GM21367 (cell line): ENCODE results near the gene LCT.
"Not testable (repeated sequence)": the region's sequence is repeated elsewhere in the genome, so short reads cannot be mapped to it uniquely, and the experiment has no call there.

Experiments
- ATAC-seq: cut with Tn5 transposase; IDR thresholded peaks from one replicate; pipeline ENCODE4 v1.9.1; 2021; ENCODE audit not compliant: unreplicated experiment

LCT gene

DNA sequence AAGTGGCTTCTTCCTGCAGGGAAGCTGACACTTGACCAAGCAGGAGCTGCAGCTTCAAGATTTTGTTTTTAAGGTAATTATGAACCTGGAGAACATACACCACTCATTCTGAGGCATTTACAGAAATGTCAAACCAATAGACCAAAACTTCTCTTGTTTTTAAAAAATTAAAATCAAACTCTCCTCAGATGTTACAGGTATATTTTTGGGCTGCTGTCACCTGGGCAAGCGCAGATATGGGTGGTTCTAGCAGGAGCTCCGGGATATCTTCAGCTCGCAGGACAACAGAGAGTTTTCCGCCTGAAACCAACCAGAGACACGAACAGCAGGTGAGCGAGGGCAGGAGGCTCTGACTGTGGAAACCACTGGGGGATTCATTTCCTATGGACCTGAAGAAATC is 4.1 kb downstream of the LCT start:
- no peak for ATAC-seq

GRCh38 chr2:135831180-135831812 is 5.7 kb downstream of the LCT start:
- ATAC-seq = no peak

- ATAC-seq = no peak
Measured at GRCh38 chr2:135829378-135830135, 7.4 kb downstream of the LCT start.

DNA sequence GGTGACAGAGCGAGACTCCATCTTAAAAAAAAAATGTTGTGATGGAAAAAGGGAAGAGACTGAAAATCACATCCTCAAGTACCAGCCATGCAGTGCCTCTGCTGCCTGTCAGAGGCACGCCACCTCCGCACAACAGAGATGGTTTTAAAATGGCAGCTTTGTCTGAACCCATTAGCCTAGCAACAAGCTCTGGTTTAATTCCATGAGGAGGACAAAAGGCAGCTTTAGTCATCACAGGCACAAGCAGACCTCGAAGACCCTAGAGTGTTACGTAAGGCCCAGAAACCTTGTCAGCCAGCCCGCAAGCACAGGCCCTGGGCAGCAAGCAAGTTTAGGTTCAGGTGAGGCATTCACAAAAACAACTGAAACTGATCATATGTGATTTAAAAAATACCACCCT is 10.4 kb downstream of the LCT start:
- ATAC-seq = no peak

GRCh38 chr2:135825550-135826176 is 11.3 kb downstream of the LCT start:
- ATAC-seq = no peak

DNA sequence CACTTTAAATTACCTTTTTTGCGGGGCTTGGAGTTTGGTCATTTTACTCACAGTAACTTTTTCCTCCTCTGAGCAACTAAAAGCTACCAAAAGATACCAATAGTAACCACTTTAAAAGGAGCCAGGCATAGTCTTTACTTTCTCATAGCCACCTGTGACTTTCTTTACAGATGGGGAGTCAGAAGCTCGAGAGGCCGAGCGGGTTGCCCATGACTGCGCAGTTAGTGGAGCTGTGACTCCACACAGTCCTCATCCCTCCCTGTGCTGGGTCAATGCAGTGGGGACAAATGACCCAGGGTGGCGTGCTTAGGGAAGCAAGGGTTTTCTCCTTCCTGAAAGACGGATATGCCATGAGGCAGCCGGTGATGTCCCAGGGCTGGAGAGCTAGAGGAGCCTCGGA is 11.9 kb downstream of the LCT start:
- no peak for ATAC-seq

DNA sequence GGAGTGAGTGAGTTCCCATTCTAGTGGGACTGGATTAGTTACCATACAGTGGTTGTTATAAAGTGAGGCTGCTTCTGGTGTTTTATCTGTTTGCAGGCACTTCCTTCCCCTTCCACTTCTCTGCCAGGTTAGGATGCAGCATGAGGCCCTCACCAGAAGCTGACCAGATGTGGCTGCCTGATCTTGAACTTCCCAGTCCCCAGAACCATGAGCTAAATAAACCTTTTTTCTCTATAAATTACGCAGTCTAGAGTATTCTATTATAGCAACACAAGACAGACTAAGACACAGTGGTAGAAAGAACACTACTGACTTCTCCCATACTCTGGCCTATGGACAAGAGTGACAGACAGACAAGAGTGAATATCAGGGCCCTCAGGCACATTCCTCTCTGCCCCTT is 14.1 kb downstream of the LCT start:
- ATAC-seq = no peak

GRCh38 chr2:135821190-135821589 is 15.8 kb downstream of the LCT start:
- ATAC-seq = no peak

DNA sequence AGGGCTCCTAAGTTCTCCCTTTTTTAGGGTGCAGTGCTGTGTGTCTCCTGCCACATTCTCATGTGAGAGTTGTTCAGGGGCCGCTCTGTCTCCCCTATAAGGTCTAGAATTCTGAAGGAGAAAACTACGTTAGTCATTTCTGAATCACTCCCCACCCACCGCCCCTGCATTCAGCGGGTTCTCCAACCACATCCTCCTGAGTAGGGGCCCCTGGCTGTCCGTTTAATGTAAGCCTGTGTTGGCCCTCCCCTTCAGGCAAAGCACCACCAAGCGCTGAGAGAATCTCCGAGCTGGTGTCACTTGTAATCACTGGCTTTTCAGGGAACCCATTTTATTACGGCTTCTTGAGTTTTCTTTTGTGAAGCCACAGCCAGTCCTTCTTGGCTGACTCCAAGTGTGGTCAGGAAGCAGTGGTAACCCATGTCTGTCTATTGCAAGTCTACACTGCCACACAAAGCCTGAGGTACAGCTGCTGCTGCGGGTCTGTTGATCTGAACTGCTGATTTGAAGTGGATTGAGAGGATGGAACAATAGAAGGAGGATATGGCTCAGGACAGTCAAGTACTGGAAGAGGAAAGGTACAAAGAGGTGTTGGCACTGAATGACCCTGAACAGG is 16.9 kb downstream of the LCT start:
- peak; percentile 73 for ATAC-seq

DNA sequence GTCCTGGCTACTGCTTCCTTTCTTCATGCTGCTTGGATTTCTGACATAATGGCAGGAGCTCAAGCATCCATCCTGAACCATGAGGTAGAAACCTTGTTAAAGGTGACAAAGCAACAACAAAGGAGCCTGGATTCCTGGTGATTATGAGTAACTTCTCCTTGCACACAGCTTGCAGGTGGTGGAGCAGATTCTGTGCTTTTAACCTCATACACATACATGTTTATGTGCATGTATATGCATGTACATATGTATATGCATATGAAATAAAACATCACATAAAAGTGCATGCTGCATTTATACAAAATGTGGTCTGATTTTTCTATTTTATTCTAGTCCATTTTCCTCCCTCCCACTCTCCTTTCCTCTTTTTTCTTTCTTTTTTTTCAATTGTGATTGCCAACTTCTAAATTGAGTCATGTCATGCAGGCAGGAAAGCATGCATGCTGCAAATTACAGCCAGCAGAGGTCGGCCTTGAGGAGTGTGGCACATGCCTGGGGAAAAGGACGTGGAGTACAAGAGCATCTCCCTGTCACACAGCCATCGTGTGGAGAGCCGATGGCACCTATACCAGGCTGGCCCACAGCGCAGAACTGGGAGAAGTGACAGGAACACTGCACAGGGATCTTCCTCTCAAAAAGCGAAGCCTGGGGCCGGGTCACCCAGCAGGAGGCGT is 17.9 kb downstream of the LCT start:
- no peak for ATAC-seq

DNA sequence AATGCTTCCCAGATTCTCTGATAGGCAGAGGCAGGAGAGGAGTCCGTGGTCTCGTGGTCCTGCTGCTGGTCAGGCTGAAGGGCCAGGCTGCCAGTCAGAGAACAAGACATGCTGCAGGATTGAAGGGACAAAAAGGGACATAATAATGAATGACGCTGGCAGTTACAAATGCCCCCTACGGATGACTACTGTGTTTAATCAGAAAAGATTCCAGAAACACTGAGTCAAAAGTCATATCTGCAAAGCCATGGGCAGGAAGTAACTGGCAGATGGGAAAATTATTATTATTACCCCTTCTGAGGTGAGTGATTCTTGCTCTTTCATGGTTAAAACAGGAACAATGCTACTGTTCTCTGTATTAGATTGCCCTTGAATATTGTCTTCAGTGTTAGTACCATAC is 19.0 kb downstream of the LCT start:
- no peak for ATAC-seq

DNA sequence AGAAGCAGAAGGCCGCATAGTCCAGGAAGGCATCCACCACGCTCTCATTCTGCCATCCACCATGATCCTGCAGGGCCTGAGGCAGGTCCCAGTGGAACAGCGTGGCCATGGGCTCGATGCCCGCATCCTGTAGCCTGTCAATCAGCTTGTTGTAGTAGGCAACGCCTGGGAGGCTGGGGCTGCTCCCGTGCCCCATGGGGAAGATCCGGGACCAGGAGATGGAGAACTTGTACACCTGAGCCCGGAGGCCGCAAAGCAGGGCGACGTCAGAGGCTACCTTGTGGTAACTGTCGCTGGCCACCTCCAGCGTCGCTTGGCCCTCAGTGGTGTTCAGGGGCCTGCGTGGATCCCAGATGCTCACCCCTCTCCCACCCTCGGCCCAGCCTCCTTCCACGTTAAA is 19.5 kb downstream of the LCT start:
- ATAC-seq = no peak

- ATAC-seq = no peak
Measured at GRCh38 chr2:135815269-135815668, 21.7 kb downstream of the LCT start.

DNA sequence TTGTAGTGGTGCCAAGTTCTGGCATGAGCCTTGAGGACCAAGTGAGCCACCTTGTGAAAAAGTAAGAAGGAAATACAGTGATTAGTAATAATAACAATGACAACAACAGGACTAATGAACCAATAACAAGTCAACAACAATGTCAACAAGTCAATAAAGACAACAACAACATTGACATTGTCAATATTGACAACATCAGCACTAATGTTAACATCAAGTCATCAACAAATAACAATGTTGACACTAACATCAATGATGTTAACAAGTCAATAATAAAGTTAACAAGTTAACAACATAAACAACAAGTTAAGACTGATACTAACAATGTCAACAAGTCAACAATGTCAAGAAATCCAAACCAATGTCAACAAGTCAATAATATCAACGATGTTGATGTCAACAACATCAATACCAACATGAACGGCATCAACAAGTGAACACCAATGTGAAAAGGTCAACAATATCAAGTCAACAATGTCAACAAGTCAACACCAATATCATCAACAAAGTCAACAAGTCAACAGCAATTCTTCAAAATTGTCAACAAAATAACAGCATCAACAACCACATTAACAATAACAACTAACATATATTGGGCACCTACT is 24.0 kb downstream of the LCT start:
- no peak for ATAC-seq

DNA sequence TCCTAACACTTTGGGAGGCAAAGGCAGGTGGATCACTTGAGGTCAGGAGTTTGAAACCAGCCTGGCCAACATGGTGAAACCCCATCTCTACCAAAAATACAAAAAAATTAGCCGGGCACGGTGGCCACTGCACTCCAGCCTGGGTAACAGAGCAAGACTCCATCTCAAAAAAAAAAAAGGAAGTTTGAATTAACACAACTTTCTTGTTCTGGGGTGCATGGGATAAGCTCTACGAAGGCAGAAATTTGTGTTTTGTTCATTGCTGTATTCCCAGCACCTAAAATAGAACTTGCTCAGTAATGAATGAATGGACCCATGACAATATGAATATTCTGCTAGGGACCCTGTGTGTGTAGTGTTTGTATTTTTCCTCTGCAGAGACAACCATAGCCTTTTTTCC is 29.1 kb downstream of the LCT start:
- ATAC-seq = not testable (repeated sequence)

- ATAC-seq = no peak
Measured at GRCh38 chr2:135803278-135803677, 33.7 kb downstream of the LCT start.

- ATAC-seq = no peak
Measured at GRCh38 chr2:135802350-135802749, 34.6 kb downstream of the LCT start.

DNA sequence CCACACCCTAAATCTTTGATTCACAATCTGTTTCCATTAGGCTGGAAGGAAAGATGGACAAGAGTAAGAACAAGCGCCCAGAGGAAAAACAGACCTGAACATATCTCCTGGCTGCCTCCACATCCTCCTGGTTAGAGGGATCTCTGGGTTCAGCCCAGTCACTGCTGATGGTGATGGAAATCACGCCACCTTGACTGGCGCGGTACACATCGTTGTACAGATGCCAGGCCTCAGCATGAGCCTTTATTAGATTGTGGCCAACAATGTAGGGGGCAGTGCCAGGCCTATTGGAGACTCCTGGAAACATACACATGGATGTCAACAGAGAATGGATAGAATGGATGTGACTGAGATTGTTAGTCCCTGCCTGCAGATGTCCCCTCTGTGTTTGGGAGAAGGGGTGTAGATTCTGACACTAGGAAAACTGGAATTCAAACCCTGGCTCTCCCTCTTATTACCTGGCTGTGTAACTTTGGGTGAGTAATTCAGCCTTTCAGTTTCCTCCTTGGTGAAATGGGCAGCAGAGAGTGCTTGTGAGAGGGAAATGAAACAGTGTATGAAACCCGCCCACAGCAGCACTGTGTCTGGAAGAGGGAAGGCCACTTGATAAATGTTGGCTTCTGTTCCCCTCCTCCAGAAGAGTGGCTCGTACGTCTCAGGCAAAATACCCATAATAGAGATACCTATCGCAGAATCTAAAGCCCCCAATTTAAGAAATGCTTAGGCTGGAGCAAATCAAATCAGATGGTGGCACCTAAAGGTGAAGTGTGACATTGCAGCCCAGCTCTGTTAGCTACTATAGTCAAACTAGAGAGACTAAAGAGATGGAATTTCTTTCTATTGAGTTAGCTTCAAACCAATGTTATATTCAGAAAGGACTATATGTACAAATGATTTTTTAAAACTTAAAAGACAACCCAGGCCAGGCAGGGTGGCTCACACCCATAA is 36.2 kb downstream of the LCT start:
- no peak for ATAC-seq

GRCh38 chr2:135799738-135800137 is 37.2 kb downstream of the LCT start:
- ATAC-seq = no peak

DNA sequence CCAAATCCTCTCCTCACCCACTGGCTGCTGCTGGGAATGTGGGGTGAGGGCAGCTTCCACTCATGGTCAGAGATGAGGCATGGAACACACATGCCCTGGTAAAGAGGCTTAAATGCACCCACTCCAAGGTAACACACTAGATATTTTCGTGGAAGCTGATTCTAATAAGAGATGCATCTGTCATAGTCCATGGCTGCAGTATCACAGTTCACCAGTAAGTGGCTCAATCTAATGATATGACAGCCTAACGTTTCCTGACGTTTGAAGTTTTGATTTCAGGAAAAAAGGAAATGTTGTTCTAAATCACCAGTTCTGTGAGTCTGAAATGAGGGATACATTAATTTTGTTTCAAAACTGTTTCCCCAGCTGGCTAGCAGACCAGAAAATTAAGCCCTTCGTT is 38.2 kb downstream of the LCT start:
- no peak for ATAC-seq
